RWPE1 (cell line): ENCODE measurements around the gene EPS8L2.
"Not testable (repeated sequence)": the region's sequence is repeated elsewhere in the genome, so short reads cannot be mapped to it uniquely, and the experiment has no call there.

Experiments used
- CTCF ChIA-PET: fragments of 350-600 bp; sonication (Branson Sonifier 250); formaldehyde crosslinking; extraction: SDS; loops from one replicate; lab custom pipeline; 2021; lab: Yijun Ruan, JAX
- POLR2A ChIA-PET: fragments of 400-600 bp; formaldehyde crosslinking; extraction: SDS; loops from one replicate; lab custom pipeline; 2020; ENCODE audit warnings: antibody characterized with exemption; ENCODE audit not compliant: low non-redundant PET; lab: Yijun Ruan, JAX
- DNase-seq: peaks from one replicate; pipeline ENCODE4 v3.0.0; 2012; ENCODE audit warnings: low spot score
- H3K27ac ChIP-seq: fragments of 450-650 bp; 2 replicates; pipeline ENCODE4 v1.5.1; 2017
- CTCF ChIP-seq: fragments of 450-650 bp; conservative IDR thresholded peaks from 2 replicates; pipeline ENCODE4 v1.5.1; 2017; ENCODE audit warnings: low read depth, mild to moderate bottlenecking

Gene EPS8L2

GRCh38 chr11:728901-729491 is 23.0 kb downstream of the EPS8L2 start:
- CTCF ChIA-PET: interaction anchor here (0.6 to 1.1 kb wide), 7 partner anchors 8 to 175 kb away, joined by 3 to 6 read pairs (median 3); partner anchors contain the start of gene TALDO1
- peak overlapping the region; percentile 94 for H3K27ac ChIP-seq
- DNase-seq: no peak
- POLR2A ChIA-PET: interaction anchor here (2.5 kb wide), 1 partner anchor 34 kb away, joined by 14 read pairs; no protein-coding TSS in a partner anchor
- TF ChIP-seq CTCF: no peak

- no peak for TF ChIP-seq CTCF
- no peak for DNase-seq
- POLR2A ChIA-PET: interaction anchor here (2.5 kb wide), 1 partner anchor 33 kb away, joined by 14 read pairs; no protein-coding TSS in a partner anchor
- H3K27ac ChIP-seq: peak overlapping the region; percentile 94; the same call in 1 of the 2 replicates
- CTCF ChIA-PET: interaction anchor here (0.6 to 1.1 kb wide), 3 partner anchors 18 to 66 kb away, joined by 3 to 4 read pairs (median 3); partner anchors contain the start of gene TALDO1
Measured at GRCh38 chr11:729492-730074, 23.6 kb downstream of the EPS8L2 start.

- no peak for TF ChIP-seq CTCF
- CTCF ChIA-PET: interaction anchor here (0.7 kb wide), 1 partner anchor 18 kb away, joined by 3 read pairs; no protein-coding TSS in a partner anchor
- POLR2A ChIA-PET: no interaction called here
- no peak for DNase-seq
- H3K27ac ChIP-seq: no peak overlapping the region
Measured at GRCh38 chr11:733072-733471, 27.0 kb downstream of the EPS8L2 start.

GRCh38 chr11:734541-734940 is 28.5 kb downstream of the EPS8L2 start:
- CTCF ChIA-PET, H3K27ac ChIP-seq, DNase-seq, POLR2A ChIA-PET: not testable (repeated sequence)

- DNase-seq: no peak
- peak overlapping the region; percentile 63 for H3K27ac ChIP-seq
- POLR2A ChIA-PET: no interaction called here
- CTCF ChIA-PET: interaction anchor here (0.5 to 1.0 kb wide), 2 partner anchors 9 to 26 kb away, joined by 3 read pairs; no protein-coding TSS in a partner anchor
- TF ChIP-seq CTCF: no peak
Measured at GRCh38 chr11:737366-737765, 31.3 kb downstream of the EPS8L2 start.

- POLR2A ChIA-PET, DNase-seq: not testable (repeated sequence)
- CTCF ChIA-PET: interaction anchor here (0.5 kb wide), 1 partner anchor 26 kb away, joined by 3 read pairs; no protein-coding TSS in a partner anchor
- peak overlapping the region; percentile 63 for H3K27ac ChIP-seq
Measured at GRCh38 chr11:737899-738298, 31.9 kb downstream of the EPS8L2 start.

GRCh38 chr11:742156-742546 is 36.1 kb downstream of the EPS8L2 start:
- no peak for TF ChIP-seq CTCF
- POLR2A ChIA-PET: no interaction called here
- no peak overlapping the region for H3K27ac ChIP-seq
- CTCF ChIA-PET: no interaction called here
- DNase-seq: no peak
